HEK293T (cell line): ENCODE results near the gene TRABD2B.

Experiments used
- CTCF ChIA-PET: fragments of 350-600 bp; formaldehyde crosslinking; extraction: SDS; loops from one replicate; lab custom pipeline; 2021; ENCODE audit warnings: antibody characterized with exemption, inconsistent platforms; lab: Yijun Ruan, JAX
- POLR2A ChIA-PET: fragments of 350-600 bp; formaldehyde crosslinking; extraction: SDS; loops from one replicate; lab custom pipeline; 2020; ENCODE audit warnings: antibody characterized with exemption, inconsistent platforms; lab: Yijun Ruan, JAX
- DNase-seq: peaks from one replicate; pipeline ENCODE4 v3.0.0; 2012; ENCODE audit warnings: mixed read lengths; ENCODE audit errors: extremely low spot score
- ARNT ChIP-seq: fragments of 450-650 bp; IDR thresholded peaks from 2 replicates; pipeline ENCODE4 v1.6.1; 2017; ENCODE audit warnings: mild to moderate bottlenecking
- BHLHE40 ChIP-seq: fragments of 450-650 bp; IDR thresholded peaks from 2 replicates; pipeline ENCODE4 v1.6.1; 2016; ENCODE audit warnings: mild to moderate bottlenecking, moderate library complexity, borderline replicate concordance
- CTBP1 ChIP-seq: fragments of 450-650 bp; IDR thresholded peaks from 2 replicates; pipeline ENCODE4 v1.6.1; 2016; ENCODE audit warnings: borderline replicate concordance
- ELF4 ChIP-seq: fragments of 450-650 bp; IDR thresholded peaks from 2 replicates; pipeline ENCODE4 v1.6.1; 2017; ENCODE audit warnings: antibody characterized with exemption
- FOXA1 ChIP-seq: fragments of 450-650 bp; IDR thresholded peaks from 2 replicates; pipeline ENCODE4 v1.6.1; 2016; ENCODE audit warnings: mild to moderate bottlenecking
- FOXK2 ChIP-seq: fragments of 450-650 bp; IDR thresholded peaks from 2 replicates; pipeline ENCODE4 v1.6.1; 2016; ENCODE audit warnings: mild to moderate bottlenecking
- FOXM1 ChIP-seq: fragments of 450-650 bp; IDR thresholded peaks from 2 replicates; pipeline ENCODE4 v1.6.1; 2017; ENCODE audit warnings: mild to moderate bottlenecking, borderline replicate concordance
- HDGF ChIP-seq: fragments of 450-650 bp; IDR thresholded peaks from 2 replicates; pipeline ENCODE4 v1.6.1; 2017; ENCODE audit warnings: antibody characterized with exemption, borderline replicate concordance
- L3MBTL2 ChIP-seq: fragments of 450-650 bp; conservative IDR thresholded peaks from 2 replicates; pipeline ENCODE4 v1.6.1; 2016; ENCODE audit warnings: mild to moderate bottlenecking
- LEF1 ChIP-seq: fragments of 450-650 bp; IDR thresholded peaks from 2 replicates; pipeline ENCODE4 v1.6.1; 2017; ENCODE audit warnings: mild to moderate bottlenecking, borderline replicate concordance
- NFRKB ChIP-seq: fragments of 450-650 bp; IDR thresholded peaks from 2 replicates; pipeline ENCODE4 v1.6.1; 2016; ENCODE audit warnings: mild to moderate bottlenecking, moderate library complexity
- SP1 ChIP-seq: fragments of 450-650 bp; IDR thresholded peaks from 2 replicates; pipeline ENCODE4 v1.6.1; 2017
- SUZ12 ChIP-seq: fragments of 450-650 bp; IDR thresholded peaks from 2 replicates; pipeline ENCODE4 v1.6.1; 2016; ENCODE audit warnings: mild to moderate bottlenecking
- TARDBP ChIP-seq: fragments of 450-650 bp; IDR thresholded peaks from 2 replicates; pipeline ENCODE4 v1.6.1; 2016
- ZNF384 ChIP-seq: fragments of 450-650 bp; IDR thresholded peaks from 2 replicates; pipeline ENCODE4 v1.6.1; 2016
- TF ChIP-seq, protein P1 (sequence below): fragments of 450-650 bp; IDR thresholded peaks from 2 replicates; pipeline ENCODE4 v1.6.1; 2016

TRABD2B gene

DNA sequence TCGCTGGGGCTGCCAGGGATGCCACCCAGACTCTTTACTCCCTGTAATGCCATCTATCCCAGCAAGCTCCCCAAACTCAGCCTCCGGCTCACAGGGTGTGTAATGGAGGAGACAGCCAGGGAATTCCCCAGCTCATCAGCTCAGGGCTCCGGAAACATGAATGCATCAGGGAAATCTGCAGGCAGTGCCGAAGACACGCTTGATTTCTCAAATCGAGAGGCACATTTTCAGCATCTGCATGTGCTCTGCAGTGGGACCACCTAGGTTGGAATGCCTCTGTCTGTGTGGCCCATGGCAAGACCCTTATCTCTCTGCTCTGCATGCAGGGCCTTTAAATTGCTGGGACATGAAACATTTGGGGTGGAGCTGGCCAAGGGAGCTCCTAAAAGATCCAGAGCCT, 170.1 kb downstream of the TRABD2B start:
- POLR2A ChIA-PET = no interaction called here
- DNase-seq = no peak
- TF ChIP-seq FOXM1 = no peak
- TF ChIP-seq L3MBTL2 = no peak
- TF ChIP-seq BHLHE40 = no peak
- no peak for TF ChIP-seq TARDBP
- TF ChIP-seq ELF4 = no peak
- no peak for TF ChIP-seq SUZ12
- no peak for TF ChIP-seq FOXK2
- TF ChIP-seq FOXA1 = no peak
- no peak for TF ChIP-seq LEF1
- TF ChIP-seq, protein P1, sequence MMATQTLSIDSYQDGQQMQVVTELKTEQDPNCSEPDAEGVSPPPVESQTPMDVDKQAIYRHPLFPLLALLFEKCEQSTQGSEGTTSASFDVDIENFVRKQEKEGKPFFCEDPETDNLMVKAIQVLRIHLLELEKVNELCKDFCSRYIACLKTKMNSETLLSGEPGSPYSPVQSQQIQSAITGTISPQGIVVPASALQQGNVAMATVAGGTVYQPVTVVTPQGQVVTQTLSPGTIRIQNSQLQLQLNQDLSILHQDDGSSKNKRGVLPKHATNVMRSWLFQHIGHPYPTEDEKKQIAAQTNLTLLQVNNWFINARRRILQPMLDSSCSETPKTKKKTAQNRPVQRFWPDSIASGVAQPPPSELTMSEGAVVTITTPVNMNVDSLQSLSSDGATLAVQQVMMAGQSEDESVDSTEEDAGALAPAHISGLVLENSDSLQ = no peak
- no peak for TF ChIP-seq SP1
- TF ChIP-seq ZNF384 = no peak
- no peak for TF ChIP-seq ARNT
- TF ChIP-seq NFRKB = no peak
- TF ChIP-seq CTBP1 = no peak
- no peak for TF ChIP-seq HDGF
- CTCF ChIA-PET = no interaction called here

GRCh38 chr1:47824716-47825115, 172.5 kb downstream of the TRABD2B start:
- no peak for DNase-seq
- ChIA-PET CTCF (no interaction called here), POLR2A (no interaction called here)
- no peak for TF ChIP-seq FOXM1
- TF ChIP-seq LEF1 = no peak
- TF ChIP-seq ARNT = no peak
- TF ChIP-seq TARDBP = no peak
- no peak for TF ChIP-seq SP1

GRCh38 chr1:47824297-47824696, 172.9 kb downstream of the TRABD2B start:
- no peak for TF ChIP-seq CTBP1
- no peak for TF ChIP-seq ARNT
- no peak for TF ChIP-seq TARDBP
- no peak for DNase-seq
- ChIA-PET CTCF (no interaction called here), POLR2A (no interaction called here)

- CTCF ChIA-PET = no interaction called here
- no peak for DNase-seq
Measured at GRCh38 chr1:47823040-47823808, 174.0 kb downstream of the TRABD2B start.

GRCh38 chr1:47821760-47822159, 175.4 kb downstream of the TRABD2B start:
- no peak for DNase-seq
- no peak for TF ChIP-seq HDGF
- TF ChIP-seq LEF1 = no peak
- no peak for TF ChIP-seq SUZ12
- TF ChIP-seq, protein P1 = no peak
- no peak for TF ChIP-seq BHLHE40
- no peak for TF ChIP-seq FOXK2
- TF ChIP-seq ARNT = no peak
- no peak for TF ChIP-seq L3MBTL2
- TF ChIP-seq ZNF384 = no peak
- no peak for TF ChIP-seq FOXA1
- TF ChIP-seq CTBP1 = no peak
- no peak for TF ChIP-seq FOXM1
- no peak for TF ChIP-seq ELF4
- no peak for TF ChIP-seq TARDBP
- no peak for TF ChIP-seq NFRKB
- no peak for TF ChIP-seq SP1
- ChIA-PET CTCF (no interaction called here), POLR2A (no interaction called here)

More at GRCh38 chr1:47823040-47823808, 174.0 kb downstream of the TRABD2B start:
- TF ChIP-seq ELF4 = no peak
- no peak for TF ChIP-seq HDGF
- TF ChIP-seq, protein P1 = no peak
- TF ChIP-seq L3MBTL2 = no peak
- no peak for TF ChIP-seq FOXM1
- TF ChIP-seq LEF1 = no peak
- no peak for TF ChIP-seq SUZ12
- no peak for TF ChIP-seq FOXA1
- no peak for TF ChIP-seq ZNF384
- no peak for TF ChIP-seq CTBP1
- no peak for TF ChIP-seq BHLHE40
- no peak for TF ChIP-seq FOXK2
- TF ChIP-seq NFRKB = no peak
- no peak for TF ChIP-seq ARNT
- no peak for TF ChIP-seq SP1
- no peak for TF ChIP-seq TARDBP
- POLR2A ChIA-PET = no interaction called here

DNA sequence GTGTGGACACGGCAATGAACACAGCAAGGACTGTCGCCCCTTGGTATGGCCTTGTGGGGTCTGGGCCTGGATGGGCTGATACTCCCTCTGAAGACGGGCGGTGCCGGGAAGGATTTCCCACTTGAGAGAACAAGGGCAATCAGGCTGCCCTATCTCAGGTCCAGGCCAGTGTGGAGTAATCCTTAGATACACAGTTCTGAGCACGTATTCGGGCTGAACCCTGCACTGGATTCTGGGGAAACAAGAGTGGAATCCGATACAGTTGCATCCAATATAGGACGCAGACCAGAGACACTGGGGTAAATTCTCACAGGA, 177.7 kb downstream of the TRABD2B start:
- POLR2A ChIA-PET = no interaction called here
- no peak for TF ChIP-seq NFRKB
- no peak for TF ChIP-seq LEF1
- TF ChIP-seq ARNT = no peak
- no peak for TF ChIP-seq FOXM1
- no peak for TF ChIP-seq SUZ12
- no peak for TF ChIP-seq CTBP1
- TF ChIP-seq TARDBP = no peak
- no peak for TF ChIP-seq ZNF384
- no peak for TF ChIP-seq SP1
- no peak for TF ChIP-seq HDGF
- TF ChIP-seq BHLHE40 = no peak
- no peak for TF ChIP-seq ELF4
- DNase-seq = no peak
- CTCF ChIA-PET = no interaction called here
